Spleen (tissue), 7 donors: ENCODE results near the gene TRIM71.

Experiments used
- CTCF ChIP-seq, 11 experiments: fragments of 200-600 bp in 7 of 11; fragments of 450-650 bp in 4 of 11; sonication (generic) in 4 of 11; IDR thresholded peaks in 8 of 11; conservative IDR thresholded peaks in 3 of 11; 1 replicate in 7 of 11; 2 replicates in 4 of 11; pipeline versions ENCODE4 v1.4.0 to v1.8.0; 2016 to 2021; ENCODE audit warnings: antibody characterized with exemption in 11 of 11, inconsistent platforms in 4 of 11, mild to moderate bottlenecking in 1 of 11
- POLR2A ChIP-seq, 3 donors: fragments of 450-650 bp; IDR thresholded peaks; one replicate each; pipeline ENCODE4 v1.5.1; 2017; ENCODE audit warnings: antibody characterized with exemption in 3 of 3, mild to moderate bottlenecking in 1 of 3
- POLR2AphosphoS5 ChIP-seq, 3 donors: sonication (generic); formaldehyde crosslinking; IDR thresholded peaks; one replicate each; pipeline ENCODE4 v1.5.1; 2017; ENCODE audit warnings: antibody characterized with exemption in 3 of 3
- donor health status: DM: no; HTN: no; CAD: no; lungs with moderate emphysema.
- donor health status: DM: no; HTN: no; CAD: no.
- donor health status: DM: no; HTN: no; CAD: no.

- TF ChIP-seq CTCF (IDR thresholded peaks at IDR 0.05 in 8 of 11, conservative IDR thresholded peaks at IDR 0.05 in 3 of 11): no peak
- no peak for TF ChIP-seq POLR2A (IDR thresholded peaks at IDR 0.05)
- TF ChIP-seq POLR2AphosphoS5 (IDR thresholded peaks at IDR 0.05): no peak
Measured at GRCh38 chr3:32869513-32870047, 51.8 kb downstream of the TRIM71 start.
